ENCODE results near the gene BTG2.
A peak's percentile ranks its signal among the peaks of the same experiment; 100 is the strongest.

DNA sequence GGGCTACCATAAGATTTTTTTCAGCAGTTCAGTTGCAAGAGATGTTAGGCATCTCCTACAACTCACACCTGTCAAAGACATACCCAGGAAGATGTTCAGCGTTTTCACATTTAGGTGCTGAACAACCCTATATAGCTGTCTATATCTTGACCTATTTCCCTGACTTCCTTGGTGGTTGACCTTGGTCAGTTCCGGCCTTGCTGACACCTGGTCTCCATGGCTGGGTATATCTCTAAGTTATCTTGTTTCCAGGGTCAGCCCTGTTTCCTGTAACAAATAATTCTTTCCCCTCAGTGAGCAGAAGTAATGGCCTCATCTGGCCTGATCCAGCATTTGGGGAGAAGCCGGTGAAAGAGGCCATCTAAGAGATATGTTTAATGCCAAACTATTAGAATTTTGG lies 2.4 kb upstream of the BTG2 start:
- TF ChIP-seq, protein P1, sequence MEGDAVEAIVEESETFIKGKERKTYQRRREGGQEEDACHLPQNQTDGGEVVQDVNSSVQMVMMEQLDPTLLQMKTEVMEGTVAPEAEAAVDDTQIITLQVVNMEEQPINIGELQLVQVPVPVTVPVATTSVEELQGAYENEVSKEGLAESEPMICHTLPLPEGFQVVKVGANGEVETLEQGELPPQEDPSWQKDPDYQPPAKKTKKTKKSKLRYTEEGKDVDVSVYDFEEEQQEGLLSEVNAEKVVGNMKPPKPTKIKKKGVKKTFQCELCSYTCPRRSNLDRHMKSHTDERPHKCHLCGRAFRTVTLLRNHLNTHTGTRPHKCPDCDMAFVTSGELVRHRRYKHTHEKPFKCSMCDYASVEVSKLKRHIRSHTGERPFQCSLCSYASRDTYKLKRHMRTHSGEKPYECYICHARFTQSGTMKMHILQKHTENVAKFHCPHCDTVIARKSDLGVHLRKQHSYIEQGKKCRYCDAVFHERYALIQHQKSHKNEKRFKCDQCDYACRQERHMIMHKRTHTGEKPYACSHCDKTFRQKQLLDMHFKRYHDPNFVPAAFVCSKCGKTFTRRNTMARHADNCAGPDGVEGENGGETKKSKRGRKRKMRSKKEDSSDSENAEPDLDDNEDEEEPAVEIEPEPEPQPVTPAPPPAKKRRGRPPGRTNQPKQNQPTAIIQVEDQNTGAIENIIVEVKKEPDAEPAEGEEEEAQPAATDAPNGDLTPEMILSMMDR (IDR thresholded peaks at IDR 0.05), result no peak
- peak in 1 of 2 donors; percentile 1 for TF ChIP-seq POLR2A (IDR thresholded peaks at IDR 0.05)
- TF ChIP-seq EP300 (IDR thresholded peaks at IDR 0.05), result no peak
- no peak for TF ChIP-seq POLR2AphosphoS5 (IDR thresholded peaks at IDR 0.05)
